Panc1 (cell line): Measurements from ENCODE around the gene LAMC3. TPM values are rescaled to one million over a fixed set of nuclear protein-coding genes. Genes with fewer than 3 reads are reported as not detected.

Source experiments
- ATAC-seq: fragments of 200-7000 bp; cut with Tn5 transposase; 2 replicates; pipeline ENCODE4 v1.9.1; 2020; ENCODE audit warnings: mild to moderate bottlenecking, moderate library complexity
- BruUV-seq: library from RNA; stranded (reverse); fragments of 400-500 nt; replicated peaks from 2 replicates; lab custom pipeline; 2021; lab: Mats Ljungman, UMichigan
- CTCF ChIA-PET: fragments of 300-600 bp; sonication (Branson Sonifier 250); formaldehyde crosslinking; loops from one replicate; lab custom pipeline; 2022; ENCODE audit warnings: antibody characterized with exemption; lab: Charles Lee
- POLR2A ChIA-PET: fragments of 300-600 bp; sonication (Branson Sonifier 250); formaldehyde crosslinking; loops from one replicate; lab custom pipeline; 2022; ENCODE audit warnings: antibody characterized with exemption; lab: Charles Lee
- DNase-seq: peaks from one replicate; pipeline ENCODE4 v3.0.0-alpha.2; 2010; ENCODE audit warnings: low read depth, low spot score
- H3K27ac ChIP-seq: 2 replicates; pipeline ENCODE4 v1.5.1; 2011; ENCODE audit warnings: mild to moderate bottlenecking, low read length, inconsistent platforms
- H3K27me3 ChIP-seq: fragments of 200-500 bp; sonication (Bioruptor generic); 2 replicates; pipeline ENCODE4 v1.6.0; 2014; ENCODE audit warnings: low read length, inconsistent platforms; ENCODE audit not compliant: control insufficient read depth, insufficient read depth
- H3K36me3 ChIP-seq: fragments of 200-500 bp; sonication (Bioruptor generic); 2 replicates; pipeline ENCODE4 v1.5.1; 2014; ENCODE audit warnings: inconsistent platforms, mild to moderate bottlenecking, low read length, moderate library complexity; ENCODE audit not compliant: control insufficient read depth, insufficient read depth
- H3K4me1 ChIP-seq: 2 replicates; pipeline ENCODE4 v1.5.1; 2011; ENCODE audit warnings: inconsistent platforms, mild to moderate bottlenecking, low read length, moderate library complexity; ENCODE audit not compliant: control insufficient read depth, insufficient read depth
- H3K4me3 ChIP-seq, 2 experiments: 2 replicates each; pipeline ENCODE4 v1.5.1; 2011 to 2012; ENCODE audit warnings: low read depth in 2 of 2, low read length in 2 of 2, mild to moderate bottlenecking in 2 of 2, inconsistent platforms in 1 of 2, moderate library complexity in 1 of 2
- H3K9me3 ChIP-seq: fragments of 200-500 bp; sonication (Bioruptor generic); 2 replicates; pipeline ENCODE4 v1.5.1; 2014; ENCODE audit warnings: low read depth, mild to moderate bottlenecking, inconsistent platforms, low read length, moderate library complexity; ENCODE audit not compliant: control insufficient read depth, insufficient read depth
- POLR2AphosphoS5 ChIP-seq: IDR thresholded peaks from 2 replicates; pipeline ENCODE4 v1.6.1; 2012; ENCODE audit warnings: mild to moderate bottlenecking, low read depth, low read length, moderate library complexity
- SIN3A ChIP-seq: IDR thresholded peaks from 2 replicates; pipeline ENCODE4 v1.6.1; 2012; ENCODE audit warnings: low read depth, mild to moderate bottlenecking, low read length, moderate library complexity, borderline replicate concordance; ENCODE audit not compliant: insufficient read depth
- TCF7L2 ChIP-seq: IDR thresholded peaks from 2 replicates; pipeline ENCODE4 v1.6.1; 2011; ENCODE audit warnings: mild to moderate bottlenecking, low read depth, low read length, inconsistent platforms
- in situ Hi-C: cut with HindIII; loops from 2 replicates; pipeline ENCODE4 v1.10.0; 2016; ENCODE audit warnings: low sequenced_read_pairs, low pct_unique_long_range_greater_than_20kb
- intact Hi-C: fragments of 100-400 bp; cut with micrococcal nuclease; formaldehyde crosslinking; loops from one replicate; pipeline ENCODE4 v1.10.0; 2022; ENCODE audit not compliant: unreplicated experiment
- total RNA-seq: library from RNA; stranded (reverse); gene quantifications from one replicate; pipeline ENCODE4 v1.2.1, GENCODE V29; 2021; ENCODE audit not compliant: unreplicated experiment
- TF ChIP-seq, protein P1 (sequence below): fragments of 450-650 bp; IDR thresholded peaks from 2 replicates; pipeline ENCODE4 v1.5.1; 2017; ENCODE audit warnings: mild to moderate bottlenecking
- TF ChIP-seq, protein P2 (sequence below), 2 experiments: IDR thresholded peaks; 2 replicates each; pipeline ENCODE4 v1.6.1; 2011 to 2012; ENCODE audit warnings: low read depth in 2 of 2, control low read depth in 1 of 2, low read length in 1 of 2, mild to moderate bottlenecking in 1 of 2, moderate library complexity in 1 of 2; ENCODE audit not compliant: insufficient read depth in 1 of 2

Gene LAMC3
- total RNA-seq, 1 experiment from 2014 or later: 16.4 TPM

DNA sequence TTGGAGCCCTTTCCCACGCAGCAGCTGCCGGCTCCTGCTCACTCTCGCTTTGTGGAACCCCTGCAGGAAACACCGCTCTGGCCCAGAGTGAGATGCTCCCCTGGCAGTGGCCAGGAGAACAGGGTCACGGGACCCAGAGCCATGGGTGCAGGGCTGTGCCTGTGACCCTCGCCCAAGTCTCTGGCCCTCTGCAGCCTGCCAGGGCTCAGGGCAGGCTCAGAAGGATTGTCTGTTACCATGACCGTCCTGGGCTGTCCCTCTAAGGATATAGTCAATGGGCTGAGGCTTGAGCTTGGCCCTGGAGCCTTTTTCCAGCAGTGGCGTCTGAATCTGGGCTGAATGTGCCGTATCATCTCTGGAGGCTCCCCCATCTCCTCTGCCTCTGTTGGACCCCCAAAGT lies 58.7 kb downstream of the LAMC3 start:
- intact Hi-C loops: no loop called here
- H3K4me3 ChIP-seq: no peak overlapping the region
- no TSS peak for BruUV-seq
- in situ Hi-C loops: no loop called here
- ChIA-PET CTCF (interaction anchor here (1.2 kb wide), 1 partner anchor 31 kb away, joined by 3 read pairs; no protein-coding TSS in a partner anchor), POLR2A (no interaction called here)
- H3K27ac ChIP-seq: no peak overlapping the region
- no peaks in the 10 kb centered on the region for H3K4me1 ChIP-seq
- no peaks in the 10 kb centered on the region for H3K27me3 ChIP-seq
- H3K36me3 ChIP-seq: no peaks in the 10 kb centered on the region
- DNase-seq: no peak
- 0 out of 2 replicates have a peak, but pooled peaks have one; percentile 12 for ATAC-seq
- TF ChIP-seq SIN3A: no peak
- TF ChIP-seq, protein P1, sequence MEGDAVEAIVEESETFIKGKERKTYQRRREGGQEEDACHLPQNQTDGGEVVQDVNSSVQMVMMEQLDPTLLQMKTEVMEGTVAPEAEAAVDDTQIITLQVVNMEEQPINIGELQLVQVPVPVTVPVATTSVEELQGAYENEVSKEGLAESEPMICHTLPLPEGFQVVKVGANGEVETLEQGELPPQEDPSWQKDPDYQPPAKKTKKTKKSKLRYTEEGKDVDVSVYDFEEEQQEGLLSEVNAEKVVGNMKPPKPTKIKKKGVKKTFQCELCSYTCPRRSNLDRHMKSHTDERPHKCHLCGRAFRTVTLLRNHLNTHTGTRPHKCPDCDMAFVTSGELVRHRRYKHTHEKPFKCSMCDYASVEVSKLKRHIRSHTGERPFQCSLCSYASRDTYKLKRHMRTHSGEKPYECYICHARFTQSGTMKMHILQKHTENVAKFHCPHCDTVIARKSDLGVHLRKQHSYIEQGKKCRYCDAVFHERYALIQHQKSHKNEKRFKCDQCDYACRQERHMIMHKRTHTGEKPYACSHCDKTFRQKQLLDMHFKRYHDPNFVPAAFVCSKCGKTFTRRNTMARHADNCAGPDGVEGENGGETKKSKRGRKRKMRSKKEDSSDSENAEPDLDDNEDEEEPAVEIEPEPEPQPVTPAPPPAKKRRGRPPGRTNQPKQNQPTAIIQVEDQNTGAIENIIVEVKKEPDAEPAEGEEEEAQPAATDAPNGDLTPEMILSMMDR: no peak
- TF ChIP-seq, protein P2, sequence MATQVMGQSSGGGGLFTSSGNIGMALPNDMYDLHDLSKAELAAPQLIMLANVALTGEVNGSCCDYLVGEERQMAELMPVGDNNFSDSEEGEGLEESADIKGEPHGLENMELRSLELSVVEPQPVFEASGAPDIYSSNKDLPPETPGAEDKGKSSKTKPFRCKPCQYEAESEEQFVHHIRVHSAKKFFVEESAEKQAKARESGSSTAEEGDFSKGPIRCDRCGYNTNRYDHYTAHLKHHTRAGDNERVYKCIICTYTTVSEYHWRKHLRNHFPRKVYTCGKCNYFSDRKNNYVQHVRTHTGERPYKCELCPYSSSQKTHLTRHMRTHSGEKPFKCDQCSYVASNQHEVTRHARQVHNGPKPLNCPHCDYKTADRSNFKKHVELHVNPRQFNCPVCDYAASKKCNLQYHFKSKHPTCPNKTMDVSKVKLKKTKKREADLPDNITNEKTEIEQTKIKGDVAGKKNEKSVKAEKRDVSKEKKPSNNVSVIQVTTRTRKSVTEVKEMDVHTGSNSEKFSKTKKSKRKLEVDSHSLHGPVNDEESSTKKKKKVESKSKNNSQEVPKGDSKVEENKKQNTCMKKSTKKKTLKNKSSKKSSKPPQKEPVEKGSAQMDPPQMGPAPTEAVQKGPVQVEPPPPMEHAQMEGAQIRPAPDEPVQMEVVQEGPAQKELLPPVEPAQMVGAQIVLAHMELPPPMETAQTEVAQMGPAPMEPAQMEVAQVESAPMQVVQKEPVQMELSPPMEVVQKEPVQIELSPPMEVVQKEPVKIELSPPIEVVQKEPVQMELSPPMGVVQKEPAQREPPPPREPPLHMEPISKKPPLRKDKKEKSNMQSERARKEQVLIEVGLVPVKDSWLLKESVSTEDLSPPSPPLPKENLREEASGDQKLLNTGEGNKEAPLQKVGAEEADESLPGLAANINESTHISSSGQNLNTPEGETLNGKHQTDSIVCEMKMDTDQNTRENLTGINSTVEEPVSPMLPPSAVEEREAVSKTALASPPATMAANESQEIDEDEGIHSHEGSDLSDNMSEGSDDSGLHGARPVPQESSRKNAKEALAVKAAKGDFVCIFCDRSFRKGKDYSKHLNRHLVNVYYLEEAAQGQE (IDR thresholded peaks at IDR 0.05; ENCODE audit: insufficient read depth in 1 of 2, low read depth in 2 of 2, low read length in 1 of 2): no peak
- no peak for TF ChIP-seq TCF7L2
- no peak for TF ChIP-seq POLR2AphosphoS5
- no peaks in the 10 kb centered on the region for H3K9me3 ChIP-seq

DNA sequence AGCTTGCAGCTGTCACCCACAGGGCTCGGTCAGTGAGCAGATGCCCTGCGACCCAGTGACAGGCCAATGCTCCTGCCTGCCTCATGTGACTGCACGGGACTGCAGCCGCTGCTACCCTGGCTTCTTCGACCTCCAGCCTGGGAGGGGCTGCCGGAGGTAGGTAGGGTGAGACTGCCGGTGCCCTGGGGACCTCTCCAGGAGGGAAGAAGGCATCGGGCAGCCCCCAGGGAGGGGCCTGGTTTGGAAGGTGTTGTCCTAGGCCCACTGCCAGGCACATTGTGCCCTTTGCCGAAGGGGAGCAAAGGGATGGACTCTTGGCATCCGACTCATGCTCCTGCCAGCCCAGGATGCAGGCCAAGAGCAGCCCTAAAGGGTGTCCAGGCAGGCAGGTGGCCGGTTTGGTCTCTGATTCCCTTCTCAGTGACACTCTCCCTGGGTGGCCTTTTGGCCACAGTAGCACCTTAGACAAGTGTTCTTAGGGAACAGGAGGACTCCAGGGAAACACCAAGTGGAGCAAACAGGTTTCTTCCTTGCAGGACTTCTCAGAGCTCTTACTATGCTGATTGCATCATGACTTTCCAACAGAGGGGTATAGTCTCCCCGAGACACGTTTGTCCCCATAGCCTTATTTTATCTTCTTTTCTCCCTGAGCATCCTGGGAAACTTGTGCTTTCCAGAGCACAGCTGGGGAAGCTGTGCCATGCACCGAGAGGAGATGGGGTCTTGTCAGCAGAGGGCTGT lies 59.3 kb downstream of the LAMC3 start:
- TF ChIP-seq, protein P1: no peak
- TF ChIP-seq, protein P2 (IDR thresholded peaks at IDR 0.05; ENCODE audit: insufficient read depth in 1 of 2, low read depth in 2 of 2, low read length in 1 of 2): no peak
- TF ChIP-seq SIN3A: no peak
- TF ChIP-seq POLR2AphosphoS5: no peak
- TF ChIP-seq TCF7L2: no peak
- Histone ChIP-seq H3K4me1 (no peaks in the 10 kb centered on the region), H3K9me3 (no peaks in the 10 kb centered on the region), H3K36me3 (no peaks in the 10 kb centered on the region), H3K4me3 (no peak overlapping the region), H3K27ac (no peak overlapping the region), H3K27me3 (no peaks in the 10 kb centered on the region)
- ChIA-PET POLR2A (no interaction called here), CTCF (interaction anchor here (1.2 kb wide), 1 partner anchor 30 kb away, joined by 3 read pairs; no protein-coding TSS in a partner anchor)
- in situ Hi-C loops (no loop called here), intact Hi-C loops (no loop called here)
- no TSS peak for BruUV-seq
- ATAC-seq (no peak), DNase-seq (no peak)
